Muscle of arm (tissue), 14 donors: Measurements from ENCODE around the gene PPP4R3B. TPM values are rescaled to one million over a fixed set of nuclear protein-coding genes. Genes with fewer than 3 reads are reported as not detected.

Experiments used
- DNase-seq: peaks from one replicate; pipeline ENCODE4 v3.0.0-alpha.2; 2013
- long read RNA-seq, 11 donors: transcript quantifications; one replicate each; lab custom pipeline, GENCODE V29; 2026
- polyA plus RNA-seq, 12 donors: library from polyadenylated mRNA; unstranded; fragments of 120-200 nt; gene quantifications; one replicate each; pipeline ENCODE4 v1.2.1, GENCODE V29; 2013; ENCODE audit not compliant: insufficient read length in 12 of 12

Gene PPP4R3B
- 10 to 100 TPM in 11 of 12 donors, not detected in 1; 37.0 to 59.7 (median 47.5) TPM for polyA plus RNA-seq
- long read RNA-seq, donor 1, full-length matches to known transcripts: 2 of 41 reads
- long read RNA-seq, donor 1, partial matches to known transcripts: 39 of 41 reads
- long read RNA-seq, donor 1, other reads (novel, unspliced or antisense): 0 of 41 reads
- long read RNA-seq, donor 2, full-length matches to known transcripts: 5 of 11 reads
- long read RNA-seq, donor 2, partial matches to known transcripts: 6 of 11 reads
- long read RNA-seq, donor 2, other reads (novel, unspliced or antisense): 0 of 11 reads
- long read RNA-seq, donor 3, full-length matches to known transcripts: 1 of 1 reads
- long read RNA-seq, donor 3, partial matches to known transcripts: 0 of 1 reads
- long read RNA-seq, donor 3, other reads (novel, unspliced or antisense): 0 of 1 reads
- long read RNA-seq, donor 4, full-length matches to known transcripts: 1 of 1 reads
- long read RNA-seq, donor 4, partial matches to known transcripts: 0 of 1 reads
- long read RNA-seq, donor 4, other reads (novel, unspliced or antisense): 0 of 1 reads
- long read RNA-seq, donor 5, full-length matches to known transcripts: 7 of 7 reads
- long read RNA-seq, donor 5, partial matches to known transcripts: 0 of 7 reads
- long read RNA-seq, donor 5, other reads (novel, unspliced or antisense): 0 of 7 reads
- long read RNA-seq, donor 6, full-length matches to known transcripts: 2 of 7 reads
- long read RNA-seq, donor 6, partial matches to known transcripts: 5 of 7 reads
- long read RNA-seq, donor 6, other reads (novel, unspliced or antisense): 0 of 7 reads
- long read RNA-seq, donor 7, full-length matches to known transcripts: 3 of 3 reads
- long read RNA-seq, donor 7, partial matches to known transcripts: 0 of 3 reads
- long read RNA-seq, donor 7, other reads (novel, unspliced or antisense): 0 of 3 reads
- long read RNA-seq, donor 8, full-length matches to known transcripts: 2 of 14 reads
- long read RNA-seq, donor 8, partial matches to known transcripts: 12 of 14 reads
- long read RNA-seq, donor 8, other reads (novel, unspliced or antisense): 0 of 14 reads
- long read RNA-seq, donor 9, partial matches to known transcripts: 5 of 5 reads
- long read RNA-seq, donor 9, other reads (novel, unspliced or antisense): 0 of 5 reads
- long read RNA-seq, donor 10, full-length matches to known transcripts: 1 of 1 reads
- long read RNA-seq, donor 10, partial matches to known transcripts: 0 of 1 reads
- long read RNA-seq, donor 10, other reads (novel, unspliced or antisense): 0 of 1 reads
- long read RNA-seq, donor 11, full-length matches to known transcripts: 2 of 10 reads
- long read RNA-seq, donor 11, partial matches to known transcripts: 8 of 10 reads
- long read RNA-seq, donor 11, other reads (novel, unspliced or antisense): 0 of 10 reads

DNA sequence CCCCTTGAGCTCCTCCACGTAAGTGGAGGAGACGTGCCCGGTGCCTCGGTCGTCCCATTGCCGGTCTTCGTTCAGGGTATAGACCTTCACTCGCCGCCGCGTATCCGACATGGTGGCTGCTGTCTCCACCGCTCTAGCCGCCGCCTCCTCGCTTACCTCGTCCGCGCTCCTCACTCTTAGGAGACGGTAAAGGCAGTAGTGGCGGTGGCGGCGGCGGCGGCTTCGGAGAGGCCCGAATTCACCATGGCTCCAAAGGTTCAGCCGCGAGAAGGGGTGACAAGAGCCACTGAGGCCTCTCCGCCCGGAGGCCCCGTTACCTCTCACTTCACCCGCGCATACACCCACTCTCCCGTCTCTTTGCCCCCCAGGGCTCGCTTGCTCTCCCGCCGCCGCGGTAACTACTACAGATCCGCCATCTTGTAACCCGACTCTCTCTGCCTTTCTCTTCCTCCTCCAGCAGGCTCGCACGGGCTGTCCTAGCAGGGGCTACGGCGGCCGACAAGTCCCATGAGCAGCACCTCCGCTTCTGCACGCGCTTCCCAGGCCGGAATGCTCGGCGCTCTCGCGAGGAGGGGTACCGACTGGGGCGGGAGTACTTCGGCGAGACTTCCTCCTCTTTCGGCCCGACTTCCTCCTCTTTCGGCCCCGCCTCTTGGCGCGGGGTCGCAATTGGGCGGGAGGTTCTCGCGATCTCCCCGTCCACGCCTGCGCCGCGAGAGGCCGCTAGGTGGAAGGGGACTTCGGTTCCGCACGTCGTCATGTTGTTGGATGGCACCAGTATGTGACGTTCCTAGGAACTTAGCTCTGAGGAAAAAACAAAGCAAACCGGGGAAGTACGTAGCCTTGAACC is at the start of gene PPP4R3B:
Gene PPP4R3B, minus strand, starts transcription at position 448 of the 850 bp plus-strand sequence. Its CDS starts 337 bp downstream, at position 111.
- peak; percentile 100 for DNase-seq

DNA sequence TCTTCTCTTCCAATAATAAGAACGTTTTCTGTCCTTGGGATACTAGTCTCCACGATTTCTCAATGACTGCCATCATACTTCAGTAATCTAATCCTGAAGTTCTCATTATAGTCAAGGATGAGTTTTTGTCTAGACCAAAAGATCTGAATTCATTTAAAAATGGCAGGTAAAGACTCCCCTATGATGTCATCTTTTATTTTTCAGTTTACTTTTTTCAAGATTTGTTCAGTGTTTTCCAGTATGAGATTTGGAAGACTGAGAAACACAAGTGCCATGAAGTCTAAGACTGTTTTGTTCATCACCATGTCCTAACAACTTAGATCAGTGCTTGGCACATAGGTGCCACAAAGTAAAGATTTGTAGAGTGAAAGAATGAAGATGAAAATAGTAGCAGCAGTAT is 35.8 kb upstream of the PPP4R3B start:
- DNase-seq: no peak

DNA sequence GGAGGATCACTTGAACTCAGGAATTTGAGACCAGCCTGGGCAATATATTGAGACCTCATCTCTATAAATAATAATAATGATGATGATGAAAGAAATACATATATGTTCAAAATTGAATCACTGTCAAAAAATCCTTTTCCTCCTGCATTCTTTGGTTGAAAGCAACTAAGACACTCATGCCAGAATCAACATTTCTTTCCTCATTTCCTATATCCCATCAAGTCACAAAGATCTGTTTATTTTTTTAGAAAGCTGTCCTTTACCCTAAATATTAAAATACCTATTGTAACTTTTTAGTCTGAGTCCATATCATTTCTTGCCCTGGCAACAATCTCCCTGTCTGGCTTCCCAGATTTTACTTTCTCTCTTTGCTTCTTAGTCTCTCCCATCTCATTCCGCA is 31.8 kb upstream of the PPP4R3B start:
- DNase-seq: no peak

DNA sequence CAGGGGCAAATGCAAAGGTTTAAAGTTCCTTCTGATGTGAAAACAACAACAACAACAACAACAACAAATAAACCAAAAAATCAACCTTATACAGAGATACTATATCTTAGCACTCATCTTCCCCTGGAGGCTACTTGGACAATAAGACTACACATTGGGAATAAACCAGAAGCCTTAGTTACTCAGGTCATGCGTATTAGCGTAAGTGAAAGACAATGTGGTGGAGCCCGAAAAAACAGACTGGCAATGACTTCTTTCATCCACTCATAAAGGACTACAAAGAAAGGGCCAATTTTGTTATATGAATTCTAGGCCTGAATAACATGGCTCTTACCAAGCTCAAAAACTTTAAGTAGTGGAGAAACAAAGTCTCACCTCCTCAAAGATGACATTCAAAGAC is 19.4 kb upstream of the PPP4R3B start:
- DNase-seq: no peak

DNA sequence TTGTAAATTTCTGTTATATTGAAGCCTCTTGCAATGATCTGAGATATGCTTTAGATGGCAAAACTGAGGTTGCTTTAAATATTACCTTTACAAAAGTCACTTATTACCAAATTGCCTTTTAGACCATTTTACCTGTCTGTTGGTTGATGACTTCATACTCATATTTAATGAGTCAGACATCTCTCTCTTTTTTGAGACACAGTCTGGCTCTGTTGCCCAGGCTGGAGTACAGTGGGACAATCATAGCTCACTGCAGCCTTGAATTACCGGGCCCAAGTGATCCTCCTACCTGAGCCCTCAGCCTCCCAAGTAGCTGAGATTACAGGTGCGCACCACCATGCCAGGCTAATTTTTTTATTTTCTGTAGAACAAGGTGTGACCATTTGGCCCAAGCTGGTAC is 11.5 kb upstream of the PPP4R3B start:
- no peak for DNase-seq

DNA sequence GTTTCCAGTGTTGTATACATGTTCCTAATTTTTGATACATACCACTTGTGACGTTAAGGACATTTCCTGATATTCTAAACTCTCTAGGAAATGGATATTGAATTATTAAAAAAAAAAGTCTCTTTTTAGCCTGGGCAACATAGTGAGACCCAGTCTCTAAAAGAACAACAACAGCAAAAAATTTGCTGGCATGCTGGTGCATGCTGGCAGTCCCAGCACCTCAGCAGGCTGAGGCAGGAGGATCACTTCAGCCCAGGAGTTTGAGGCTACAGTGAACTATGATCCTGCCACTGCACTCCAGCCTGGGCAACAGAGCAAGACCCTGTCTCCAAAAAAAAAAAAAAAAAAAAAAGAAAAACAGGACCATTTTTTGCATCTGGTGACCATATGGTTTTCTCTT is 10.5 kb upstream of the PPP4R3B start:
- no peak for DNase-seq

DNA sequence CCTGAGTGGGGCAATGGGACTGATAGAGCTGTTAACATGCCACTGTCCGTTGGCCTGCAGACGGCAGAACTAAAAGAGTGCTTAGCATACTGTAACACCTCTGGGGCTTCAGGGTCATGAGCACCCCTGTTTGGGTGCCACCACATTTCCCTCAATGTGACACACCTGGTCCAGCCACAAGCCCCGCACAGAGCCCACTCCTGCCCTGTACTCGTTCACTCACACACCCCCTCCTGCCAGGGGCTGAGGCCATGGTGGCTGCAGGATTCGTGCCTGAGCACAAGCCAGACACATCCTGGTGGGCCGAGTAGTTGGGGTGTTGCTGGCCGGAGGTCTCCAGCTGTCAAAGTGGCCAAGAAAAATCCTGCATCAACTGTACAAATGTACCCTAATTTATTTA is 4.4 kb upstream of the PPP4R3B start:
- DNase-seq: no peak

DNA sequence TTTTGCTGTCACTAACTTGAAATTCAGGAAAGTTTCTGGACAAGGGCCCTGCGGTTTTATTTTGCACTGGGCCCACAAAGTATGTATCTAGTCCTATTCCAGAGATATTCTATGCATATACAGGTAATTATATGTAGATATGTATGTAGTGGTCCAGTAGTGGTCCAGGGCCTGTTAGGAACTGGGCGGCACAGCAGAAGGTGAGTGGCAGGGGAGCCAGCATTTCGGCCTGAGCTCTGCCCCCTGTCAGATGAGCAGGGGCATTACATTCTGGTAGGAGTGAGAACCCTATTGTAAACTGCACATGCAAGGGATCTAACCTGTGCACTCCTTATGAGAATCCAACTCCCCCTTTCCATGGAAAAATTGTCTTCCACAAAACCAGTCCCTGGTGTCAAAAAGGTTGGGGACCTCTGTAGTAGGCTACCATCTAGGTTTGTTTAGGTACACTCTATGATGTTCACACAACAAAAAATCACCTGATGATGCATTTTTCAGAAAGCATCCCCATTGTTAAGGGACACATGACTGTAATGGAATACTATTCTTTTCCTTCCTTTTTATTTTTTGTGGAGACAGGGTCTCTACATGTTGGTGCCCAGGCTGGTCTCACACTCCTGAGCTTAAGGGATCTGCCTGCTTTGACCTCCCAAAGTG is 2.8 kb upstream of the PPP4R3B start:
- DNase-seq: no peak

DNA sequence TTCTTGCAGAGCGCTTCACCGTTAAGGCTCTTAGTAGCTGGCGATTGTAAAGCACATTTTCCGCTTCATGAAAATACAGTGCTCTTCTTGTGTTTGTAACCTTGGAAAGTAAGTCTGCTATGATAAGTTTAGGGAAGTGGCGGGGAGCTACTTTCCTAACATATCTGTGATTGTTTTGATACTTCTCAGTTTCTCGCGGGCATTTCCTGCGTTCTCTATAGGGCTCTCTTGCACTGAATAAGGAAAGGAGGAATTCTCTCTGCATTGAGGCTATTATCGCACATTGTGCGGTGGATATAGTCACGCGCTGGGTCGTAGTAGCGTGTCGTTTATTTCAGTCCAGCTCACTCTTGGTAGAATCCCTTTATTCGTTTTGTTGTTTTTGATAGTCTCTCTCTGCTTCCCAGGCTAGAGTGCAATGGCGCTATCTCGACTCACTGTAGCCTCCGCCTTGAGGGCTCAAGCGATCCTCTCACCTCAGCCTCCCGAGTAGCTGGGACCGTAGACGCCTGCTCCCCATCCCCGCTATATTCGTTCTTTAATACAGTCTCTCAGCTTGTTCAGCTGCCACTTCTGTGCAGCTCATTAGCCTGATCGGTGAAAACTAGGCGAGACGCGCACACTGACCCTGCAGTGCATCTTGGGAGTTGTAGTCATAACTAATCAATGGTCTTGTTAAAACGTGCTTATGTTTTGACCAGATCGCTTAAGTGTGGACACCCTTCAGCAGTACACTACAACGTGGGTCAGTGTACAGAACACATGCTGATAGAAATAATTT is 1.0 kb upstream of the PPP4R3B start:
- peak; percentile 72 for DNase-seq

DNA sequence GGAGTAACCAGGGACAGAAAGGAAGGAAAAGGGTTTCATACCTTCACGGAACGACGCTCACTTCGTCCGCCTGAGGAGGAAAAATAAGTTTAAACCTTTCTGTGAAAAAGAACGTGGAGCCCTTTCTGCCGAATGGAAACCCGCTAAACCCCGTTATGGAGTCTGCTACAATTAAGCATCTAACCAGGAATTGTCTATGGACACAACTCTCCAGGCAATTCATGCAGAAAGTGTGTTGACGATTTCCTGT is 528 bp upstream of the PPP4R3B start:
- DNase-seq: no peak

DNA sequence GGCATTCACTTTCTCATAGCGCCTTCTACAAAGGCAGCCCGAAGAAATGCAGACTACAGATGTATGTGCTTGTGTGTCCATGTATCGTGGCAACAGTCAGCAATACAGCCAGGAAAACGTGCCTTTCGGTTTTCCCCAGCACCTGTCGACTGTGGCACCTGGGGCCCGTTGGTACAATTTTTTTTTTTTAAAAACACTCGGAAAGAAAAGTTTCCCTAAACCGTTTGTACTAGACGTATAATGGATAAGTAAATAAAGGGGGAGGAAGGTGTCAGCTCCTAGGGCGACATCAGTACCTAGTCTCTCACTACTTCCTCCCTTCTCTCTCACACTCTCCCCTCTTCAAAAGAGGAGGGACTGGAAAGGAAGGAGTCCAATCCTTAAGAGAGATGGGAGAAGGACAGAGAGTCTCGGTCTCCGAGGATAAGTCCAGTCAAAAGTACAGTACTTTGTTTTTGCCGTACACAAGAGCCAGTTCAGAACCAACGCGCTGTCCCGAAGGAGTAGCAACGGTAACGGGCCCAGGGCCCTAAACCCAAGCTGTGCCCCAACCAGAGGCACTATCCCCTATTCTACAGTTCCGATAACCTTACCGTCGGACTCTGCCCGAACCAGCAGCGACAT is 759 bp downstream of the PPP4R3B start:
- DNase-seq: peak; percentile 47

DNA sequence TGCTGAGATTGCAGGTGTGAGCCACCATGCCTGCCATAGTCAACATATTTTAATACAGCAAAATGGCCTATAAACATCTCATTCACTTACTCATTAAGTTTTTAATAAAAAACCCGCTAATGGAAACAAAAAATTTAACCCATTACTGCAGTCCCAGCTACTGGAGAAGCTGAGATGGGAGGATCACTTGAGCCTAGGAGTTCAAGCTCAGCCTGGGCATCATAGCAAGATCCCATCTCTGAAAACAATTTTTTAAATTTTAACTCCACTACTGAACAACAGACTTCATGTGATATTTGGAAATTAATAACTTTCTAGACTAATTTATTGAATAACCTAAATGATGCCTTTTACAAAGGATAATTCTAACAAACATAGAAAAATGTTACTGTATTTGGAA is 5.4 kb downstream of the PPP4R3B start:
- no peak for DNase-seq

DNA sequence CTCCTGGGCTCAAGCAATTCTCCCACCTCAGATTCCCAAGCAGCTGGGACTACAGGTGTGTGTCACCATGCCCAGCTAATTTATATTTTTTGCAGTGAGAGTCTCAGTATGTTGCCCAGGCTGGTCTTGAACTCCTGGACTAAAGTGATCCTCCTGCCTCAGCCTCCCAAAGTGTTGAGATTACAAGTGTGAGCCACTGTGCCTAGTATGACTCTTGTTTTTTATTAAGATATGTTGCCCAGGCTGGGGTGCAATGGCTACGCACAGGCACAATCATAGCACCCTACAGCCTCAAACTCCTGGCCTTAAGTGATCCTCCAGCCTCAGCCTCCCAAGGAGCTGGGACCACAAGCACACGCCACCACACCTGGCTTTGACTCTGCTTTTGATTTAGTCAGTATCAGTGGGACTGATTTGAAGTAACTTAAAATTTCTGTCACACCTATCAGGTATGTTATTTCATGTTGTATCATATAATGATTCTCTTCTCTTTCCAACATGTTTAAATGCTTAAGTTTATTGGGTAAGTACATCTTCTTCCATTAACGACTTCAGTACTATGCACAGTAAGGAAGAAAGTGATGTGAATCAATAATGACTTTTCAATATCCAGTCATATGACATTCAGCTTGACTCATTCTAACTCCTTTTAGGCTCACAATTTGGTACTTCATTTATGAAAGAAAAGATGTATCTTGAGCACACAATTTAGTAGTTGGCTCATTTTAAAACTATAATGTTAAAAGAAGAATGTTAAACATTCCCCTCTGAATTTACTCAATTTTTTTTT is 6.3 kb downstream of the PPP4R3B start:
- no peak for DNase-seq

DNA sequence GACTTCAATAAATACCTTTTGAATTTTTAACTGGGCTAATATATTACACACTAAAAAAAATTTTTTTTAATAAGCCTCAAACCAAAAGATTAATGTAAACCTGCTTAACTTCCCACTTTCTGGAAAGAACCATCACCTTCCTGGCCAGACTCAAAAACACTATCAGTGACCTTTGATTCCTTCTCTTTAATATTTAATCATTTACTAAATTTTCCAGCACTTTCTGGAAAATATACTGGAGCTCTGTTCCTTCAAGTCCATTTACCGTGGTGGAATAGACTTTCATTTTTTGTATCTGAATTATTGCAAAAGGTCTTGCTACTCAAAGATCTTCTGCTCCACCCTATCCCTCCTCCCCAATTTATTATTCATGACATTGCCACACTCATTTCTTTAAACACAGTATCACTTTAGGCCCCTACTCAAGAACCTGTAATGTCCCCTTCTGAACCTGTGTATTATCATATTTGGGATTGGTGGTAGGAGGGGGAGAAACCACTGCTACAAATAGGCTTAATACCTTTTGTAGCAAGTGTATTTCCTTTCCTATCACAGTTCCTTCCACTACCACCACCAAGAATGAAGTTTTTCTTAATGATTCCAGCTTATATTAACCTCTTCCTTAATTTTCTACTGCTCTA is 7.4 kb downstream of the PPP4R3B start:
- DNase-seq: no peak

DNA sequence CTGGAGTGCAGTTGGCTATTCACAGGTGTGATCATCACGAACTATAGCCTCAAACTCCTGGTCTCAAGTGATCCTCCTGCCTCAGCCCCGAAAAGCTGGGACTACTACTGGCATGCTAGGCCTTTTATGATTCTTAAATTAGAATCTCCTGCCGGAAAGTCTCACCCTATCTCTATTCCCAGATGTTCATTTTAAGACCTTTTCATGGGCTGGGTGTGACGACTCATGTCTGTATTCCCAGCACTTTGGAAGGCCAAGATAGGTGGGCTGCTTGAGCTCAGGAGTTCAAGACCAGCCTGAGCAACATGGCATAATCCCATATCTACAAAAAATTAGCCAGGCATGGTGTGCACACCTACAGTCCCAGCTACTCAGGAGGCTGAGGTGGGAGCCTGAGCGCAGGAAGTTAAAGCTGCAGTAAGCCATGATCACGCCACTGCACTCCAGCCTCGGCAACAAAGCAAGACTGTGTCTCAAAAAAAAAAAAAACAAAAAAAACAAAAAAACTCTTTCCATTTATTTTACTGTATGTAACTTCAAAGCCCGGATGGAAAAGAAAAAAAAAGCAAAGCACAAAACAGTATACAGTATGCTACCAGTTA is 8.1 kb downstream of the PPP4R3B start:
- DNase-seq: no peak

DNA sequence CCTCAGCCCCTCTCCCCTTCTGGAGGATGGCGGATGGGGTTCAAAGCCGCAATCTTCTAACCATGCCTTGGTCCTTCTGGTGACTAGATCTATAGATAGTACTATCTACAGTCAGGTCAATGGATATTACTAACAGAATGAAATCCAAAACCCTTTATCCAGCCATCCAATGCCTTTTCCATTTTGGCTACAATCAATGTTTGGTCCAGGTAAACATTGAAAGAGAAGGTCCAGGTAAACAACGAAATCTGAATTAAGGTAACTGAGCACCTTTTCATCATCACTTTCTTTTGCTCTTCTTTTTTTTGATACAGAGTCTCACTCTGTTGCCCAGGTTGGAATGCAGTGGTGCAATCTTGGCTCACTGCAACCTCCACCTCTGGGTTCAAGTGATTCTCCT is 9.7 kb downstream of the PPP4R3B start:
- DNase-seq: no peak

DNA sequence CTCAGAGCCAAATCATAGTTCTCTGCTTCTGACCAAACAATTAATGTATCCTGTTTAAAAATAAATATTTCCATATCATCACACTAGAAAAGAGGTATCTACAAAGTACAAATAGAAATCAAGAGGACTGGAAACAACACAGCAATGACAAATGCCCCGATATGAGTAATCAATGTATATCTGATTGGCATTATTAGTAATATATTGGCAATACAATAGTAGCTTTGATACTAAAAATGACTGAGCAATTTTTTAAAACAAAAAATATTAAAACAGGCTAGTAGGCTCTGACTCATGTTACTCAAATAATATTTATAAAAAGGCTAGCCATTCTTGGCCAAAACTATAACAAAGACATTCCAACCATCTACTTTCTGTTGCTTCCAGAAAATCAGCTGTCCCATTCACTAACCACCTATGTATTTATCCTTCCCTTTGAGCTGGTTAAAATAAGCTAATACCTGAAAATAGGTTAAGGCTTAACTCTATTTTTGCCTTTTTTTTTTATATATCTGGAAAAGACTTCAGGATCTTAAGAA is 13.3 kb downstream of the PPP4R3B start:
- DNase-seq: no peak
